Endothelial cell of umbilical vein (primary cell): Measurements from ENCODE around the gene COBLL1. TPM values are rescaled to one million over a fixed set of nuclear protein-coding genes. Genes with fewer than 3 reads are reported as not detected.

Experiments
- BruUV-seq: library from RNA; stranded (reverse); fragments of 400-500 nt; replicated peaks from 2 replicates; lab custom pipeline; 2021; lab: Mats Ljungman, UMichigan
- CTCF ChIA-PET: fragments of 300-600, 350-600 bp; sonication (Branson Sonifier 250); formaldehyde crosslinking; loops from one replicate; lab custom pipeline; 2021; ENCODE audit warnings: antibody characterized with exemption, inconsistent platforms; lab: Charles Lee
- POLR2A ChIA-PET: fragments of 300-600, 350-600 bp; sonication (Branson Sonifier 250); formaldehyde crosslinking; loops from one replicate; lab custom pipeline; 2021; ENCODE audit warnings: antibody characterized with exemption, inconsistent platforms; lab: Charles Lee
- DNase-seq: peaks from one replicate; pipeline ENCODE4 v3.0.0-alpha.2; 2011; ENCODE audit warnings: low read depth, low spot score
- FAIRE-seq: peaks from 2 replicates; lab custom pipeline; 2011; peaks lifted over from hg19 to GRCh38; lab: Jason Lieb, UNC
- H2AFZ ChIP-seq: 2 replicates; pipeline ENCODE4 v1.6.0; 2012; ENCODE audit warnings: low read depth, low read length, control low read depth, inconsistent platforms
- H3K27ac ChIP-seq: 2 replicates; pipeline ENCODE4 v1.5.1; 2011; ENCODE audit warnings: low read depth, mild to moderate bottlenecking, control low read depth, low read length, moderate library complexity; ENCODE audit not compliant: insufficient read depth
- H3K27me3 ChIP-seq, 2 experiments: 2 replicates each; pipeline versions ENCODE4 v1.6.0 to v1.6.1; 2011; ENCODE audit warnings: low read length in 2 of 2, mixed read lengths in 1 of 2; ENCODE audit not compliant: control insufficient read depth in 2 of 2, insufficient read depth in 2 of 2
- H3K36me3 ChIP-seq, 2 experiments: 2 replicates in 1 of 2; 3 replicates in 1 of 2; pipeline ENCODE4 v1.5.1; 2011; ENCODE audit warnings: low read length in 2 of 2, mild to moderate bottlenecking in 1 of 2, moderate library complexity in 1 of 2; ENCODE audit not compliant: control insufficient read depth in 2 of 2, insufficient read depth in 2 of 2; ENCODE audit errors: extremely low read depth in 1 of 2
- H3K4me1 ChIP-seq: 3 replicates; pipeline ENCODE4 v1.5.1; 2011; ENCODE audit warnings: mild to moderate bottlenecking, low read length; ENCODE audit not compliant: control insufficient read depth, insufficient read depth; ENCODE audit errors: extremely low read depth
- H3K4me2 ChIP-seq: 2 replicates; pipeline ENCODE4 v1.6.1; 2011; ENCODE audit warnings: low read length, control low read depth, mixed read lengths; ENCODE audit not compliant: insufficient read depth
- H3K4me3 ChIP-seq, 3 experiments: fragments of 200-600 bp in 1 of 3; sonication (generic), shearing (Covaris generic) in 1 of 3; replicated peaks in 1 of 3; 2 replicates each; pipeline ENCODE4 v1.5.1; 2011 to 2016; ENCODE audit warnings: control low read depth in 3 of 3, low read length in 3 of 3, mild to moderate bottlenecking in 2 of 3, inconsistent platforms in 1 of 3, low read depth in 1 of 3, moderate library complexity in 1 of 3; ENCODE audit not compliant: insufficient read depth in 1 of 3
- H3K79me2 ChIP-seq: 2 replicates; pipeline ENCODE4 v1.6.0; 2012; ENCODE audit warnings: low read length, inconsistent platforms; ENCODE audit not compliant: control insufficient read depth, insufficient read depth
- H3K9ac ChIP-seq: replicated peaks from 2 replicates; pipeline ENCODE3; 2011; ENCODE audit warnings: low read length, control low read depth; ENCODE audit not compliant: insufficient read depth; ENCODE audit errors: extremely low read depth
- H3K9me1 ChIP-seq: replicated peaks from 3 replicates; pipeline ENCODE4 v1.6.0; 2011; ENCODE audit warnings: mild to moderate bottlenecking, low read length; ENCODE audit not compliant: control insufficient read depth, insufficient read depth; ENCODE audit errors: extremely low read depth
- H3K9me3 ChIP-seq: replicated peaks from 2 replicates; pipeline ENCODE4 v1.5.1; 2012; ENCODE audit warnings: low read length, inconsistent platforms; ENCODE audit not compliant: control insufficient read depth, insufficient read depth
- H4K20me1 ChIP-seq: replicated peaks from 2 replicates; pipeline ENCODE3; 2011; ENCODE audit warnings: mild to moderate bottlenecking, low read length; ENCODE audit not compliant: control insufficient read depth, insufficient read depth; ENCODE audit errors: extremely low read depth
- CTCF ChIP-seq, 2 donors: IDR thresholded peaks; 1 replicate in 1 of 2; 2 replicates in 1 of 2; pipeline ENCODE4 v1.5.1; 2011; ENCODE audit warnings: low read length in 2 of 2, mild to moderate bottlenecking in 2 of 2, moderate library complexity in 2 of 2, control low read depth in 1 of 2, inconsistent platforms in 1 of 2, low read depth in 1 of 2; ENCODE audit not compliant: insufficient read depth in 1 of 2; ENCODE audit errors: extremely low read depth in 1 of 2
- EZH2 ChIP-seq: IDR thresholded peaks from 2 replicates; pipeline ENCODE4 v1.6.1; 2012; ENCODE audit warnings: borderline replicate concordance, low read depth, mild to moderate bottlenecking, moderate library complexity, low read length, inconsistent platforms; ENCODE audit not compliant: severe bottlenecking
- GATA2 ChIP-seq: IDR thresholded peaks from 2 replicates; pipeline ENCODE4 v1.7.0; 2011; ENCODE audit warnings: low read depth, mild to moderate bottlenecking, moderate library complexity, mixed read lengths, low read length; ENCODE audit not compliant: insufficient read length, insufficient read depth
- JUN ChIP-seq: IDR thresholded peaks from 2 replicates; pipeline ENCODE4 v1.6.1; 2011; ENCODE audit warnings: borderline replicate concordance, low read depth; ENCODE audit not compliant: insufficient read length, insufficient read depth
- MAX ChIP-seq: IDR thresholded peaks from 2 replicates; pipeline ENCODE4 v1.6.1; 2011; ENCODE audit not compliant: insufficient read depth, insufficient read length
- MYC ChIP-seq: IDR thresholded peaks from one replicate; pipeline ENCODE4 v1.6.1; 2011; ENCODE audit warnings: mild to moderate bottlenecking, low read depth, low read length
- POLR2A ChIP-seq: IDR thresholded peaks from 2 replicates; pipeline ENCODE4 v1.6.1; 2012; ENCODE audit warnings: low read depth, mild to moderate bottlenecking, control low read depth, low read length
- POLR2AphosphoS5 ChIP-seq: IDR thresholded peaks from 2 replicates; pipeline ENCODE4 v1.6.1; 2012; ENCODE audit warnings: low read depth, mild to moderate bottlenecking, control low read depth, low read length, moderate library complexity; ENCODE audit not compliant: insufficient read depth
- dilution Hi-C: fragments of 300-500 bp; cut with MboI; formaldehyde crosslinking; loops from one replicate; pipeline ENCODE4 v1.15.0; 2019; ENCODE audit warnings: low sequenced_read_pairs; ENCODE audit not compliant: extremely low pct_ligation_motif_present
- intact Hi-C: fragments of 100-400 bp; cut with micrococcal nuclease; formaldehyde crosslinking; loops from one replicate; pipeline ENCODE4 v1.10.0; 2022
- polyA plus RNA-seq, 4 experiments: library from polyadenylated mRNA; depleted of rRNA in 3 of 4; stranded (reverse) in 3 of 4; unstranded in 1 of 4; fragments of >200 nt; gene quantifications; 2 replicates each; pipeline versions ENCODE4 v1.2.1 to v1.2.3, GENCODE V29; 2011 to 2012; ENCODE audit warnings: missing spikeins in 1 of 4
- total RNA-seq: library from RNA; stranded (reverse); gene quantifications from 2 replicates; pipeline ENCODE4 v1.2.3, GENCODE V29; 2021

Gene COBLL1
- total and polyA plus RNA-seq, 2 donors (not counting 3 experiments of a cell fraction or from before 2014, with no cell fraction given): 9.1 to 38.4 TPM

- Histone ChIP-seq H4K20me1 (no peaks in the 10 kb centered on the region), H3K4me2 (no peak overlapping the region), H3K9me3 (no peaks in the 10 kb centered on the region), H3K27me3 (no peaks in the 10 kb centered on the region), H3K36me3 (no peaks in the 10 kb centered on the region), H3K27ac (no peak overlapping the region), H3K4me3 (no peak overlapping the region), H3K9ac (no peak overlapping the region), H3K4me1 (no peaks in the 10 kb centered on the region), H3K79me2 (no peaks in the 10 kb centered on the region), H3K9me1 (no peaks in the 10 kb centered on the region), H2AFZ (no peak overlapping the region)
- DNase-seq: no peak
- POLR2A ChIA-PET: no interaction called here
- BruUV-seq: no TSS peak
- dilution Hi-C loops (no loop called here), intact Hi-C loops (no loop called here)
- CTCF ChIA-PET: interaction anchor here (0.7 to 2.5 kb wide), 6 partner anchors 107 to 282 kb away, joined by 3 to 20 read pairs (median 3); partner anchors contain the start of gene COBLL1
- FAIRE-seq: no peak
- TF ChIP-seq EZH2 (no peak), POLR2AphosphoS5 (no peak), CTCF (IDR thresholded peaks at IDR 0.05; ENCODE audit: extremely low read depth in 1 of 2, insufficient read depth in 1 of 2, low read depth in 1 of 2, low read length in 2 of 2) (no peak), MAX (no peak), JUN (no peak), GATA2 (no peak), MYC (no peak), POLR2A (no peak)
These were observed 107.4 kb downstream of the COBLL1 start for GRCh38 chr2:164734196-164734595.
